GM12891 (cell line): Measurements from ENCODE around the gene BCL11B.

Source experiments
- POLR2A ChIP-seq: IDR thresholded peaks from 2 replicates; pipeline ENCODE4 v1.6.1; 2011; ENCODE audit warnings: low read depth, low read length, control low read depth
- POLR2AphosphoS5 ChIP-seq: IDR thresholded peaks from 2 replicates; pipeline ENCODE4 v1.6.1; 2011; ENCODE audit warnings: low read depth, low read length, control low read depth
- SPI1 ChIP-seq: IDR thresholded peaks from 2 replicates; pipeline ENCODE4 v1.6.1; 2011; ENCODE audit warnings: low read depth, low read length, control low read depth
- TAF1 ChIP-seq: IDR thresholded peaks from 2 replicates; pipeline ENCODE4 v1.6.1; 2011; ENCODE audit warnings: low read depth, low read length, control low read depth

GRCh38 chr14:99163446-99163845 is 108.6 kb downstream of the BCL11B start:
- TF ChIP-seq POLR2AphosphoS5 (no peak), TAF1 (no peak), SPI1 (no peak), POLR2A (no peak)
